Parathyroid adenoma (tissue), 2 donors: ENCODE data around the gene MISP.

ENCODE experiments used
- H2AFZ ChIP-seq: fragments of 300-600 bp; sonication (generic); one replicate; pipeline ENCODE4 v1.7.0; 2017; ENCODE audit warnings: antibody characterized with exemption, mild to moderate bottlenecking
- H3K27ac ChIP-seq: fragments of 300-600 bp; sonication (generic); one replicate; pipeline ENCODE4 v1.7.0; 2017
- H3K27me3 ChIP-seq: fragments of 300-600 bp; sonication (generic); one replicate; pipeline ENCODE4 v1.7.0; 2017; ENCODE audit warnings: low read length; ENCODE audit not compliant: control insufficient read depth, insufficient read depth
- H3K36me3 ChIP-seq: fragments of 300-600 bp; sonication (generic); one replicate; pipeline ENCODE4 v1.7.0; 2017; ENCODE audit warnings: low read length; ENCODE audit not compliant: control insufficient read depth, insufficient read depth
- H3K4me1 ChIP-seq: fragments of 300-600 bp; sonication (generic); one replicate; pipeline ENCODE4 v1.7.0; 2017; ENCODE audit warnings: control low read depth
- H3K4me2 ChIP-seq: fragments of 300-600 bp; sonication (generic); one replicate; pipeline ENCODE4 v1.7.0; 2017; ENCODE audit warnings: low read length
- H3K4me3 ChIP-seq: fragments of 300-600 bp; sonication (generic); one replicate; pipeline ENCODE4 v1.7.0; 2017; ENCODE audit warnings: low read depth, low read length
- H3K79me2 ChIP-seq: fragments of 300-600 bp; sonication (generic); one replicate; pipeline ENCODE4 v1.7.0; 2017; ENCODE audit warnings: control low read depth
- H3K9ac ChIP-seq: fragments of 300-600 bp; sonication (generic); one replicate; pipeline ENCODE4 v1.7.0; 2017; ENCODE audit warnings: mild to moderate bottlenecking
- H3K9me3 ChIP-seq: fragments of 300-600 bp; sonication (generic); one replicate; pipeline ENCODE4 v1.7.0; 2017; ENCODE audit warnings: low read length; ENCODE audit not compliant: control insufficient read depth
- TF ChIP-seq, protein P1 (sequence below): fragments of 300-600 bp; sonication (generic); IDR thresholded peaks from one replicate; pipeline ENCODE4 v1.7.0; 2017; ENCODE audit warnings: antibody characterized with exemption, mild to moderate bottlenecking
- donor health status: primary hyperparathyroidism.

MISP gene

GRCh38 chr19:778910-779653 lies 28.2 kb downstream of the MISP start:
- no peak overlapping the region for H2AFZ ChIP-seq
- no peak overlapping the region for H3K9ac ChIP-seq
- H3K4me1 ChIP-seq: no peaks in the 10 kb centered on the region
- H3K4me2 ChIP-seq: no peak overlapping the region
- no peaks in the 10 kb centered on the region for H3K27me3 ChIP-seq
- no peak overlapping the region for H3K4me3 ChIP-seq
- H3K79me2 ChIP-seq: no peaks in the 10 kb centered on the region
- TF ChIP-seq, protein P1, sequence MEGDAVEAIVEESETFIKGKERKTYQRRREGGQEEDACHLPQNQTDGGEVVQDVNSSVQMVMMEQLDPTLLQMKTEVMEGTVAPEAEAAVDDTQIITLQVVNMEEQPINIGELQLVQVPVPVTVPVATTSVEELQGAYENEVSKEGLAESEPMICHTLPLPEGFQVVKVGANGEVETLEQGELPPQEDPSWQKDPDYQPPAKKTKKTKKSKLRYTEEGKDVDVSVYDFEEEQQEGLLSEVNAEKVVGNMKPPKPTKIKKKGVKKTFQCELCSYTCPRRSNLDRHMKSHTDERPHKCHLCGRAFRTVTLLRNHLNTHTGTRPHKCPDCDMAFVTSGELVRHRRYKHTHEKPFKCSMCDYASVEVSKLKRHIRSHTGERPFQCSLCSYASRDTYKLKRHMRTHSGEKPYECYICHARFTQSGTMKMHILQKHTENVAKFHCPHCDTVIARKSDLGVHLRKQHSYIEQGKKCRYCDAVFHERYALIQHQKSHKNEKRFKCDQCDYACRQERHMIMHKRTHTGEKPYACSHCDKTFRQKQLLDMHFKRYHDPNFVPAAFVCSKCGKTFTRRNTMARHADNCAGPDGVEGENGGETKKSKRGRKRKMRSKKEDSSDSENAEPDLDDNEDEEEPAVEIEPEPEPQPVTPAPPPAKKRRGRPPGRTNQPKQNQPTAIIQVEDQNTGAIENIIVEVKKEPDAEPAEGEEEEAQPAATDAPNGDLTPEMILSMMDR: no peak
- no peak overlapping the region for H3K27ac ChIP-seq
- no peaks in the 10 kb centered on the region for H3K9me3 ChIP-seq
- no peaks in the 10 kb centered on the region for H3K36me3 ChIP-seq

DNA sequence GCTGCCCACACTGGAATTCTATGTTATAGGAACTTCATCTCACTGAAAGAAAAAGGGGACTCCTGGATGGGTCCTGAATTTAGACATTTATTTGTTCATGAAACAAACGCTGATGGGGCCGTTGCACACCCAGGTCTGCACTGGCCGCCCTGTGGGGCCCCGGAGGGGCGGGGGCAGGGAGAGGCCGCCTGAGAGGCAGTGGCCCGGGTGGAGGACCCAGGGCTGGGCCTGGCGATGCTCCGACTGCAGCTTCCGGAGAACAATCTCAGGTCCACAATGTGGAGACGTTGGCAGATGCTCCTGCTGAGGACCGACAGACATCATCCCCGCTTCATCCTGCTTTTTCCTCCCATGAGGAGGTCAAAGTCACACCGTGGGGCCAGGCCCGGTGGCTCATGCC lies 30.0 kb downstream of the MISP start:
- Histone ChIP-seq H3K27ac (no peak overlapping the region), H3K9ac (no peak overlapping the region), H3K4me2 (no peak overlapping the region), H3K79me2 (no peaks in the 10 kb centered on the region), H3K4me3 (no peak overlapping the region), H2AFZ (no peak overlapping the region), H3K9me3 (no peaks in the 10 kb centered on the region), H3K4me1 (no peaks in the 10 kb centered on the region), H3K27me3 (no peaks in the 10 kb centered on the region), H3K36me3 (no peaks in the 10 kb centered on the region)
- TF ChIP-seq, protein P1: no peak

DNA sequence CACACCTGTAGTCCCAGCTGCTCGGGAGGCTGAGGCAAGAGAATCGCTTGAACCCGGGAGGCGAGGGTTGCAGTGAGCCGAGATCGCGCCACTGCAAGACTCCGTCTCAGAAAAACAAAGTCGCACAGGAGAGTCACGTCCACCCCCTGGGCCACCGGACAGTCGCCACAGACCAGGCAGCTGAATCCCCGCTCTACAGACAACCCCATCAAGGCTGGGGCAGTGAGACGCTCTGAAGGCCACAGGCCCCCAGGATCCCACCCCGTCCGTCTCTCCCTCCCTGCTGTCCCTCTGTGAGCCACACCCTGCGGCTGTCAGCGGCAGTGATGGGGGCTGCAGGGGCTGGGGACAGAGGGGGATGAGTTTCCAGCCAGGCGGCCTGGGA lies 30.9 kb downstream of the MISP start:
- H2AFZ ChIP-seq: no peak overlapping the region
- no peaks in the 10 kb centered on the region for H3K79me2 ChIP-seq
- H3K9me3 ChIP-seq: no peaks in the 10 kb centered on the region
- H3K27me3 ChIP-seq: no peaks in the 10 kb centered on the region
- H3K27ac ChIP-seq: no peak overlapping the region
- H3K4me2 ChIP-seq: no peak overlapping the region
- no peak overlapping the region for H3K9ac ChIP-seq
- no peak overlapping the region for H3K4me3 ChIP-seq
- no peaks in the 10 kb centered on the region for H3K36me3 ChIP-seq
- no peaks in the 10 kb centered on the region for H3K4me1 ChIP-seq
- TF ChIP-seq, protein P1: no peak

GRCh38 chr19:782185-782877 lies 31.4 kb downstream of the MISP start:
- Histone ChIP-seq H3K4me3 (no peak overlapping the region), H3K9me3 (no peaks in the 10 kb centered on the region), H3K79me2 (no peaks in the 10 kb centered on the region), H3K27ac (no peak overlapping the region), H3K4me1 (no peaks in the 10 kb centered on the region), H3K27me3 (no peaks in the 10 kb centered on the region), H3K9ac (no peak overlapping the region), H3K36me3 (no peaks in the 10 kb centered on the region), H3K4me2 (no peak overlapping the region), H2AFZ (peak overlapping the region; percentile 53)
- TF ChIP-seq, protein P1: no peak
